HG03521 (cell line): ENCODE measurements around the gene TMEM63A.
"Not testable (repeated sequence)": the region's sequence is repeated elsewhere in the genome, so short reads cannot be mapped to it uniquely, and the experiment has no call there.

Experiments
- ATAC-seq: cut with Tn5 transposase; IDR thresholded peaks from one replicate; pipeline ENCODE4 v1.9.1; 2021; ENCODE audit warnings: mild to moderate bottlenecking, moderate library complexity; ENCODE audit not compliant: unreplicated experiment

The TMEM63A gene

DNA sequence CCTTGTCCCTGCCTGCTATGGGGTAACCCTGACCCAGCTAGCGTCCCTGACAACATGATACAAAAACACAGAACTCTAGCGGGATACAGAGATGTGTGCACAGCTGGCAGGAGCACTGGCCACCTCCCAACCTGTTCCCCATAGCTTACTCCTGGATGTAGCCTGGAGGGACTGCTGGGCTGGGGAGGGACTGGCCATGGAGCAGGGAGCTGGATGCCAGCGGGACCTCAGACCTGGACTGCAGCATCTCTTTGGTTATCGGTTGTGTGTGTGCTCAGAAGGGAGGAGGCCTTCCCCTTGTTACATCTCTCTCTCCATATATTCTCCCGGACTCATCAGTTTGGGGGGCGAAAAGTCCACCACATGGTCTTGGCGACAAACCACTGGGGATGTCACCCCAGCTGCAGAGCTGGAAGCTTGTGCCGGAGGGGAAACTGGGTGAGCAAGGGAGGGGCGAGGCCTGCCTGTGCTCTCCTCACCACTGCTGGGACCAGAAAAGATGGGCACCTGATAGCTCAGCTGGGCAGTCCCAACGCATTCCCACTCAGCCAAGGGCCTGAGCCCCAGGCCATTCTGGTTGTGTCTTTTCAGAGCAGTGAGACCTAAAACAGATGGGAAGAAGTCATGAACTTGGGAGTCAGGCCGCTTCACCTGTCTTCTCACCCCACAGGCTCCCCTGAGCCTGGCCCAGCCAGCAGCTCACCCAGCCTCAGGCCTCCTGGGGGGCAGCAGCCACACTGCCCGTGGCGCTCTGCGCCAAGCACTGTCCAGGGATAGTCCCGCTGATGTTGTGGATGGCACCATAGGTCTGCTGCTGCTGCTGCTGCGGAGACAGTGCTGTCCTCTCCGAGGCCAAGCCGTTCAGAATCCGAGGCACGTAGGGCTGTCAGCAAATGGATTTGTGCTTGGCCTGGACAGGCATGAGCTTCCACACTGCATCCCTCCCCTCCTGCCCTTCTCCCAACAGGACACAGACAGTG is 35.6 kb downstream of the TMEM63A start:
- no peak for ATAC-seq

DNA sequence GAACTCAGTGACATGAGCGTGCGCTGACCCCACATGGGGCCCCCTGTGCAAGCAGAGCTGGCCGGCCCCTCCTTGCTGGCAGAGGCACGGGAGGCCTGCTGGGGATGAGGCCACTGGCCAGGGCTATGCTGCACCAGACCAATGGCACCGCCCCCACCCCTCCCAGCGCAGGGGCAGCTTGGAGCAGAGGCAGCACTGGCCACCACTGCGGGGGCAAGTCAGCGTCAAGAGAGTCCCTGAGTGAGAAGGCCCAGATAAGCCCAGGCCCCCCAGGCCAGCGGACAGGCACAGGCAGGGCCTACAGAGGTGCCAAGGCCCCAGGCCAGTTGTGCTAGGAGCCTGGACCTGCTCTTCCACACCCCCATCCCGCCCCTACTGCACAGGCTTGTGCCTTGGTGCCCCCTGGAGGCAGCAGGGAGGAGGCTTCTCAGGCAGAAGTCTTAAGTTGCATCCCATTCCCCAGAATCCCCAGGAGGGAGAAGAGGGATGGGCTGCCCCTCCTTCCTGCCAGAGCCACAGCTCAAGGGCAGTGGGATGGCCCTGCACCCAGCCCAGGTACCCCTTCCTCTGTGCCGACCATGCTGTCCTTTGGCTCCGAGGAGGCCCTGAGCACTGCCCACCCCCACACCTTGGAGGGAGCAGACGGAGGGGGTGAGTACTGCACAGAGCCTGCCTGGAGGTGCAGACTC is 36.5 kb downstream of the TMEM63A start:
- no peak for ATAC-seq

DNA sequence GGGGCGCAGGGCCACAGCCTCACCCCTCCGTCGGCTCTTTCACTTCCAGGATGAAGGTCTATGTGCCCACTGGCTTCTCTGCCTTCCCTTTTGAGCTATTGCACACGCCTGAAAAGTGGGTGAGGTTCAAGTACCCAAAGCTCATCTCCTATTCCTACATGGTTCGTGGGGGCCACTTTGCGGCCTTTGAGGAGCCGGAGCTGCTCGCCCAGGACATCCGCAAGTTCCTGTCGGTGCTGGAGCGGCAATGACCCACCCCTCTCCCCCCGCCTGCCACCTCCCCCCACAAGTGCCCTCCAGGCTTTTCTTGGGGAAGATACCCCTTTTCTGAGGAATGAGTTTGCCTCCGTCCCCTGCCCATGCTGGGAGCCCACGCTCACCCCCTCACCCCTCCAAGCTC is 37.1 kb downstream of the TMEM63A start:
- ATAC-seq: no peak

DNA sequence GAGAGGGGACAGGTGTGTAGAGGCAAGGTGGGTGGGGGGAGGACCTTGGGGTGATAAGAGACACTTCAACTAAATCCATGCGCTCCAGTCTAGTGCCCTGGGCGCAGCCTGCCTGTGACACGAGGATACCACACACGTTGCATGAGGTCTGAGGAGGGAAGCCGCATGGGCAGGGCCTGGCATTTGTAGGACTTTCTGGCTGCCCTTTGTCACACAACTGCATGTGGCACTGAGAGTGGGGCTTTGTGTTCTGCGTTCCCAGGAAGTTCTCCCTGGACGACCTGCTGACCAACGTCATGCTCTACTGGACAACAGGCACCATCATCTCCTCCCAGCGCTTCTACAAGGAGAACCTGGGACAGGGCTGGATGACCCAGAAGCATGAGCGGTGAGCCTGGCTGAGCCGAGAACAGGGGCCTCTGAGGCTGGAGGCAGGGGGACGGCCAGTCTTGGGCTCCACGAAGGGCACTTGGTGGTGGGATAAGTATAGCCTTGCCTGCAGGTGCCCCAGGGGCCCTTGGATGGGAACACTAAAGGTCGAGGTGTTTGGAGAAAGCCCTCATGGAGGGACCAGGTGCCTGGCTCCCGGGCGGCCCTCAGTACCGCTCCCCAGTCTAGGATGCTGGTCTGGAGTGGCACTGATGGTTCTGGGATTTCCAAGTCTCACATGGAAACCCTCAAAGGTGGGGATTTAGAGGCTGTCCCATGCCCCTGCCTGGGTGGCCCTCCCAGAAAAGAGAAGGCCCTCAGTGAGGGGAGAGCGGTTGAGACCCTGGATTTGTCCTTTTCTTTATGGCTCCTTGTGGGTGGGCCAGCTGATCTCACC is 37.7 kb downstream of the TMEM63A start:
- ATAC-seq: no peak

DNA sequence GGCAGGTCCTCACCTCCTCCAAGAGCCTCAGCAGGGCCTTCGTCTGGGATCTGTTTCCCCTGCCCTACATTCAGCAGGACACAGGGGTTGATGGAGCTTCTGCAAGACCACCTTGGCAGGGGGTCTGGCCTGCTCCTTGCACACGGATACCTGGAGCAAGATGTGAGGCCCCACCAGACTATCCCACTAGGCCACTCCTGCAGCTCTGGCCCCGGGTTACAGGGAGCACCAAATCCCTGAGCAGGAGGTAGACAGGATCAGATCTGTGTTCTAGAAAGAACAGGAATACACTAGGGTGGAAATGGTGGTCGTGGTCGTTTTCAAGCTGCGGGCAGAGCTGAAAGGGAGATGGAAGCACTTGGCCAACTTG is 38.8 kb downstream of the TMEM63A start:
- ATAC-seq: no peak

DNA sequence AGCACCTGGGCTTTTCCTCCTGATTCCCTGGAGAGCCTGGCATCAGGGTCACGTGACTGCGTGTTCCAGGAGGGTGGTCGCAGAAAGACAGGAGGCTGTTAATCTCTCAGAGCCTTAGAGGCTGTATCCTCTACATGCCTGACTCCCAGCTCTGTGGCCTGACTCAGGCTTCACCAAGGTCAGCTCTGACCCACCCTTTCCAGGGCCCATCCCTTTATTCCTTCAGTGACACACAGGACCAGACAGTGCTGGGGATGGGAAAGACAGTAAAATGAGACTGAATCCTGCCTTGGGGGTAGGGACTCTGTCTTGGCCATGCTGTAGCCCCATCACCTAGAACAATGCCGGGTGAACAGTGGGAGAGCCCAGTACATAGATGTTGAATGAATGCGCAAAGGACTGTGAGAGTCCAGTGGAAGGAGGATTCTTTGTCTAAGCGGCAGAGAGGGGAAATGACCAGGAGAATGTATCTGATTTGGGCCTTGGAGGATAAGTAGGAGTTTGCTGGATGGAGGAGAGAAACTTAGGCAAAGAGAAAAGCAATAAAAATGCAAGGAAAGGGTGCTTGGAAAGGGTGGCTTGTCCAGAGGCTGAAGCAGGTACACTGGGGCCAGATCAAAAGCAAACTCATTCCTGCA is 39.3 kb downstream of the TMEM63A start:
- ATAC-seq: no peak

DNA sequence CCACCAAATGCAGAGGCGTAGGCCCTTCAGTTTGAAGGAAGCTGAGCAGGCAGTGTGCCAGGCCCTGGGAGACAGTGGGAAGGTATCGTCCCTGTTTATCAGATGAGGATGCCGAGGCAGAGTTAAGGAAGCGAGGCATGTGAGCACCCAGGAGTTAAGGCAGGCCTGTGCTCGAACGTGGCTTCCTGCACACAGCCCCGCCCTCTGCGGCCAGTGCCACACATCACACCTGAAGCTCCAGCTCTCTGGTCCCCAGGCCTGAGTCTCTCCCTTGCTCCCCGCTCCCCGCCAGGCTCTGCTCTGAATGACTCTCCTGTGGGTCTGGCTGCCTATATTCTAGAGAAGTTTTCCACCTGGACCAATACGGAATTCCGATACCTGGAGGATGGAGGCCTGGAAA is 40.1 kb downstream of the TMEM63A start:
- ATAC-seq: no peak

DNA sequence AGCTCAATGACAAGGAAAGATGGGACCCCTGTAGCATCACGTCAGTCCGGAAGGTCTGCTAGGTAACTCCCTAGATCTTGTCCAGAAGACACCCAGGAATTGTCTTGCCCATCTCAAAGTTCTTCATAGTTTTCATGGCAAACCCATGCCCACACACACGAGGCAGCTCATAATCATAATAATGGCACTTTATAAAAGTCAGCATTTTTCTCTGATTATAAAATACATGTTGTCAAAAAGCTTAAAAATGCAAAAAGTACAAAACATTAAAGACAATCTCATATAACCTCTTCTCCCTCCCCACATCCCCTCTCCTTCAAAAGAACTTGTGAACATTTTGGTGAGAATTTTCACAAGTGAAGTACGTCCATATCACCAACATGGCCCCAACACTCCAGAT is 41.5 kb downstream of the TMEM63A start:
- ATAC-seq: no peak

DNA sequence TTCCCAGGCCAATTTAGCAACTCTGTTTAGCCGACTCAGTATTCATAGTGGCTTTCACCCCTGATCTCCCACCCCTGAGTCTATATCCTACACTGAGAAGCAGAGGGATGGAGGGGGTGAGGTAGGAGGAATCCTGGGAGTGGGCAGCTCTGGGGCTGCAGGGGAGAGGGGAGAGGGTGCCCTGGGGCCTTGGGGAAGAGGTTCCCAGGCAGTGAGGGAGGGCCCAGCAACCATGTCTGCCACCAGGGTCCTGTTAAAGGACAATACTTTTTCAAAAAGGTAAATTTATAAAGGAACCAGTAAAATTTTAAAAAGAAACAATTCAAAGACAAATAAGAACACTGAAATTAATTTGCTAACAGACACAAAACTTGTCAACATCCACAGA is 42.0 kb downstream of the TMEM63A start:
- no peak for ATAC-seq

DNA sequence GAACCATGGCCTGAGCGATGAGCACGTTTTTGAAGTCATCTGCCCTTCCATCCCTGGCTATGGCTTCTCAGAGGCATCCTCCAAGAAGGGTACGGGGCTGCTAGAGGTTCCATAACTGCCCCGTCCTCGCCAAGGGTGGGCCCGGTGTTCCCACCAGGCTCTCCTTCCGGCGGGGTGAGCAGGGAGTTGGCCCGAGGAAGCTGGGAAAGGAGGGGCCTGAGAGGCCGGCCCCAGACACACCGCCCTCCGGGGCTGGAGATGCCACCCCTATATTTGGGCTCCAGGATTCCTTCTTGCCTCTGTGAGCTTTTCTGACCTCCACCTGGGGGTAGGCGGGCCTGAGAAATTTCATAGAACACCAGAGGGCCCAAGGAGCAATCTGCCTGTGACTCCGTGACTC is 43.4 kb downstream of the TMEM63A start:
- ATAC-seq: no peak

DNA sequence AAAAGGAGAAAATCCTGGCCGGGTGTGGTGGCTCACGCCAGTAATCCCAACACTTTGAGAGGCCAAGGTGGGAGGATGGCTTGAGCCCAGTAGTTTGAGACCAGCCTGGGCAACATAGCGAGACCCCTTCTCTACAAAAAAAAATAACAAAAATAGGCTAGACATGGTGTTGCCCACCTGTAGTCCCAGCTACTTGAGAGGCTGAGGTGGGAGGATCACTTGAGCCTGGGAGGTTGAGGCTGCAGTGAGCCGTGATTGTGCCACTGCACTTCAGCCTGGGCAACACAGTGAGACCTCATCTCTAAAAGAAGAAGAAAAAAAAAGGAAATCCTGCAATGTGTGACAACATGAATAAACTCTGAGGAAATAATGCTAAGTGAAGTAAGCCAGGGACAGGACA is 45.9 kb downstream of the TMEM63A start:
- not testable (repeated sequence) for ATAC-seq

DNA sequence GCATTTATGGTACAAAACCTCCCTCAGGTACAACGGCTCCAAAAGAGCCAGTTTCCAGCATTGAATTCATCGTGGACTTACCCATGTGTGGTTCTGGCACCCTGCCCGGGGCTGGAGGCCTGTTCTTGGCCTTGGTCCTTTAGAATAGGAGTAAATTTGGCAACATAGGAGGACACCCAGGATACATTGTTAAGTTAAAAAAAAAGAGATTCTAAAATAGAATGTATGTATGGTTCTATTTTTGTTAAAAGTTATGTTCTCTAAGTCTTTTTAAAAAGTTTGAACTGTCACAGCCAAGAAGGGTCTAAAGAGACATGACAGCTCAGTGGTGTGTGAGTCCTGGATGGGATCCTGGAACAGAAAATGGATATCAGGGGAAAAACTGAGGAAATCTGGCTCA is 46.3 kb downstream of the TMEM63A start:
- ATAC-seq: no peak

DNA sequence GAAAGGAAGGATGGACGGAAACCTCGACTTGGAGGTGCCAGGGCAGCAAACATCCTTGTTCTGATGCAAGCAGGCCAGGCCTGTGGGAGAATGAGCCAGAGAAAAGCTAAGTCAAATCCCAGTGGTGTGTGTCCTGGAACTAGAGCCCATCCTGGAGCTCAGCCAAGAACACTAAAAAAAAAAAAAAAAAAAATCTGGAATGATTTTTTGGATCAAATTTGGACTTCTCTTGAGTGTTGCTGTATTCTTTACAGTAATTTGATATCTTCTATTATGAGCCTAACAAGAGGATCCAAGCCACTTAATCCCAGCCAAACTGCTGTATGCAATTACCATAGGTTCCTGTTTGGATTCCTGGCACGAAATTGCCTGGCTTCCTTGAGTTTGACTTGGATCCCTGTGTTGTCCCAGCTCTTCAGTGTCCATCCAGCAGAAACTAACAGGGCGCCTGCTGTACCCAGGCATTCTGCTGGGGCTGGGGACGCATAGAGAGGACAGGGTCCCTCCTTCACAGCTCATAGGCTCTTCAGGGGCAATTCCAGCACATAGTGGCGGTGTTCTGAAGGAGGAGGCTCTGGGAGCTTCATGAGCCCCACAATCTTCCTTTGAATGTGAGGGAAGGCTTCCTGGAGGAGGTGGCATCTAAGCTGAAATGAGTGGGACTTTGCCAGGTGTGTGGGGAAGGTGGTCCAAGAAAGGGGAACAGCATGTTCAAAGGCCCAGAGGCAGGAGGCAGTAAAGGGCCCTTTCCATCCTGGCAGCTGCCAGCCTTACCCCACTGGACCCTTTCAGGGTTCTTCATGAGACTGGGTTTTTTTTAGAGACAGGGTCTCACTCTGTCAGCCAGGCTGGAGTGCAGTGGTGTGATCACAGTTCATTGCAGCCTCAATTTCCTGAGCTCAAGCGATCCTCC is 47.5 kb downstream of the TMEM63A start:
- ATAC-seq: no peak

DNA sequence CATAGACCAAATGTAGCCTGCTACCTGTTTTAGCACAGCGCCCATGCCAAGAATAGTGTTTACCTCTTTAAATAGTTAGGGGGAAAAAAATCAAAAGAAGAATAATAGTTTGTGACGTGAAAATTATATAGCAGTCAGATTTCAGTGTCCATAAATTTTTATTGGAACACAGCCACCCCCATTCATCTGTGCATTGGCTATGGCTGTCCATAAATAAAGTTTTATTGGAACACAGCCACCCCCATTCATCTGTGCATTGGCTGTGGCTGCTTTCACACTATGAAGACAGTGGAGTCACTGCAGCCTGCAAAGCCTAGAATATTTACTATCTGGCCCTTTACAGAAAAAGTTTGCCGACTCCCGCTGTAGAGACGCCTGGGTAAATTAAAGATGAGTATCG is 51.3 kb downstream of the TMEM63A start:
- ATAC-seq: no peak

DNA sequence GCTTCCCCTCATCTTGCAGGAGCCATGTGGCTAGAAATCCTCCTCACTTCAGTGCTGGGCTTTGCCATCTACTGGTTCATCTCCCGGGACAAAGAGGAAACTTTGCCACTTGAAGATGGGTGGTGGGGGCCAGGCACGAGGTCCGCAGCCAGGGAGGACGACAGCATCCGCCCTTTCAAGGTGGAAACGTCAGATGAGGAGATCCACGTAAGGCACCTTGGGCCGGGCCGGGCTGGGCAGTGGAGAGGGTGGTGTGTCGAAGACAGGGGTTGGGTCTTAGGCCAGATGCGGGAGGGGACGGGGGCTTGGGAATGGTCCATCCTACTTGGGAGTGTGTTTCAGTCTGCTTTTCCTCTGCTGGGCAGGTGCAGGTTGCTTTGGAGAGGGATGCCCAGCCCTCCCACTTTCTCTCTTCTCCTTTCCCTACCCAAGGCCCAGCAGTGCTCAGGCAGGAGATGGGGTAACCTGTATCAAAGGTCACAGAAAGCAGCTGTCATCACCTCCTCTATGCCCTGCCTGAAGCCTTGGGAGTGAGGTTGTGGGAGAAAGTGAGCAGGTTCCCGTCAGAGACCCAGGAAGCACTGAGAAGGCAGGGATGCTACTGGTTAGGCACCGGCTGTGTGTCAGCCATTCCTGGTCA is 53.4 kb downstream of the TMEM63A start:
- ATAC-seq: no peak

DNA sequence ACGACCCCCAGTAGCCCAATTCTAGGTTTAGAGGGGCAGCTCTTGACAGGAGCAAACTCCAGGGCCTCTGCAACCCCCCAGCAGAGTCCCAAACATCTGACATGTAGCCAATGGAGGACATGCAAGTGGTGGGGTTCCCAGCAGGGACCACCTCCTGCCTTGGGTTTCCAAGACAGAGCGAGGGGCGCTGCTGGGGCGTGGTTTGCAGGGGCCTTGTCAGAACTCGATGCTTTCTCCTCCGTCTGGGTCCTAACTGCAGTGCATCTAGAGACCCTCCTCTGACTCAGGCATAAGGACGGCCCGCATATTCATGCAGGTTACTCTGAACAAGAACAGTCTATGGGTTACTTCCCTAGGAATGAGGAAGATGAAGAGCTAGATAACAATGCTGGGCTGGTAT is 55.1 kb downstream of the TMEM63A start:
- ATAC-seq: no peak

DNA sequence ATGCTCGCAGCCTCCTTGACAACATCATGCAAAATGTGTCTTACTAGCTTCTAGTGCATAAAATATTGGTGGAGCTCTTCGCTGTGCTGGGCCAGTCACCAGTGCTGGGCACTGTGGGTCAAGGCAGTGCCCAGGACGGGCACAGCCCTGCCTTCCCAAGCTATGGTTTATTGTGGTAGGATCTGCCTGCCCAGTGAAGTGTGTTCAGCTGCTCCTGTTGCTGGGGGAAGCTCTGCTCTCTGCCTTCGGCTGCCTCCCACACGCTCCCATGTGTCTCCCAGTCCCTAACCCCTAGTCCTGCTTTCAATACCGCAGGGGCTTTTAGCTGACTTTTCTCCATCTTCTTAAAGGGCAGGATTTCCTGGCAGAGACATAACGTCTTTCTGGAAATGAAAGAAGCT is 56.6 kb downstream of the TMEM63A start:
- no peak for ATAC-seq

DNA sequence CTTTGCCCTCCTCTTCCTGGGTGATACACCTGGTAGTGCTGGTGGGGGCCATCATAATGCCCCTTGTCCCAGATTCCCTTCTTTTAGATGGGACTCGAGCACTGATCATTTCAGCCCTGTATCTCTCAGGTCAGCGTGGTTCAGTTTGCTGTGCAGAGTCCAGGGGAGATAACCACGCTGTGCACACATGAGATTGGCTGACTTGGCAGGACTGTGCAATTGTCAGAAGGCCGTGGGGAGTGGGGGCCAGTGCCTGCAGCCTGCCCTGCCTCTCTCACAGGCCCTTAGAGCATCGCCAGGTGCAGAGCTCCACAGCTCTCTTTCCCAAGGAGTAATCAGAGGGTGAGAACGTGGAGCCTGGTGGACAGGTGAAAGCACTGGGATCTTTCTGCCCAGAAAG is 57.1 kb downstream of the TMEM63A start:
- ATAC-seq: no peak

DNA sequence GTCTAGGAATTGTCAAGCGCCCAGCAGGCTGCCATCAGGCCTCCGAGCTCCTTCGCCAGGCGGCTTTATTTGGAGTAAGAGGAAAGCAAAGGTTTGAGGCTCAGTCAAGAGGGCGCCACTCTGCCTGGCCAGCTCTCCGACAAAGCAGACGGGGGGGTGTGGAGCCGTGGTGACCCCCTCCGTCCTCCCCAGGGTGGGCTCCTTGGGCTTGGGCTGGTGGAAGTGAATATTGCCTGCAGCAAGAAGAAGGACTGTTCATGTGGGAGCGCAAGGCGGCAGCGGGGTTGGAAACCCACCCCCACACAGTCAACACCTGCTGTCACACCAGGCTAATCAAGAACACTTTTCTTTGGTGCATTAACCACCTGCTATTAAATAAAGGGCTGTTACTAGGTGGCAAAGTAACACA is 57.6 kb downstream of the TMEM63A start:
- ATAC-seq: no peak
